GM23248 (cell line): ENCODE results near the gene CA12.

Experiments used
- EZH2 ChIP-seq: fragments of 200-600 bp; sonication (generic); IDR thresholded peaks from 2 replicates; pipeline ENCODE4 v1.6.1; 2018; ENCODE audit warnings: antibody characterized with exemption, mild to moderate bottlenecking; ENCODE audit not compliant: insufficient read depth, poor library complexity, severe bottlenecking
- EZH2phosphoT487 ChIP-seq: fragments of 200-600 bp; sonication (generic); IDR thresholded peaks from 2 replicates; pipeline ENCODE4 v1.6.1; 2018; ENCODE audit warnings: antibody characterized with exemption, moderate library complexity, mild to moderate bottlenecking, low read depth; ENCODE audit not compliant: insufficient read depth

DNA sequence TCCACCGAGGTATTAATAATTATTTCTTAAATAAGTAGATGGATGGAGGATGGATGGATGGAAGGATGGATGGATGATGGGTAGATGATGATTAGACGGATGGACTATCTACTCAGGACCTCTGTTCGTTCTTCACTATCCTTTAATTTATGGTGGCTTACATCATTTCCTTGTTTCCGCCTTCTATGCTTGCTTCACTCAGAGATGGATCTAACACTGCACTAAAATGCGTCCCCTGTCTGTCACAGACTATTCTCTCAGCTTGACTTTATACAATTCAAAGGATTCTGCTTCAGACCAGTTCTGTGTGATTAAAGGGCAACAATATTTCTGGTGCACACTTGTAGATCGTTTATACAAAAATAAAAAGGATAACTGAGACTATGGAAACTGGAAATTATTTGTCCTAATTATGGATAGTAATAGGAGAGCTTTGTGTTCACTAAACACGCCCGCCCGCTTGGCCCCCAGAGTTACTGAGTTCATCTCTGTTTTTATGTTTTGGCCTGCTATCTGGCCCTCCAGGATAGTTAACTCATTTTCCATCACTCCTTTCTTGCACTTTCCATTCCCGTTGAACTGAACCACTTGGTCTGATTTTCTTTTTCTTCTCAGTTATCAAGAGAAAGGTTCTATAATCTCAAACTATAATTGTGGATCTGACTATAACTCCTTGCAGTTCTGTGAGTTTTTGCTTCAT is 41.4 kb upstream of the CA12 start:
- TF ChIP-seq EZH2phosphoT487 (no peak), EZH2 (no peak)
